WTC11 (cell line): Measurements from ENCODE around the gene GRPEL1. TPM values are rescaled to one million over a fixed set of nuclear protein-coding genes. Genes with fewer than 3 reads are reported as not detected.

Experiments used
- ATAC-seq: fragments of 200-7000 bp; cut with Tn5 transposase; 2 replicates; pipeline ENCODE4 v1.10.0; 2021; ENCODE audit warnings: mild to moderate bottlenecking, moderate library complexity
- CTCF ChIA-PET: fragments of 300-600 bp; sonication (Branson Sonifier 250); formaldehyde crosslinking; loops from one replicate; lab custom pipeline; 2021; ENCODE audit warnings: antibody characterized with exemption; lab: Charles Lee
- POLR2A ChIA-PET: fragments of 350-600 bp; sonication (Branson Sonifier 250); formaldehyde crosslinking; loops from one replicate; lab custom pipeline; 2021; ENCODE audit warnings: antibody characterized with exemption; lab: Charles Lee
- DNase-seq: peaks from one replicate; pipeline ENCODE4 v3.0.0; 2021; ENCODE audit warnings: low spot score
- H3K27ac Mint-ChIP-seq: 2 replicates; pipeline ENCODE4 v1.8.0; 2021; ENCODE audit warnings: mixed read lengths
- H3K27me3 Mint-ChIP-seq: 2 replicates; pipeline ENCODE4 v1.8.0; 2021; ENCODE audit warnings: low read depth, mild to moderate bottlenecking, moderate library complexity, mixed read lengths
- H3K36me3 Mint-ChIP-seq: 2 replicates; pipeline ENCODE4 v1.8.0; 2021; ENCODE audit warnings: mixed read lengths
- H3K4me1 Mint-ChIP-seq: 2 replicates; pipeline ENCODE4 v1.8.0; 2022; ENCODE audit warnings: mixed read lengths
- H3K4me3 Mint-ChIP-seq: 2 replicates; pipeline ENCODE4 v1.8.0; 2021; ENCODE audit warnings: mild to moderate bottlenecking, moderate library complexity, mixed read lengths
- H3K9me3 Mint-ChIP-seq: 2 replicates; pipeline ENCODE4 v1.8.0; 2021; ENCODE audit warnings: mixed read lengths
- ATF2 ChIP-seq: sonication (generic); formaldehyde crosslinking; IDR thresholded peaks from 2 replicates; pipeline ENCODE4 v1.8.1; 2022; ENCODE audit warnings: low read depth, missing genetic modification reagents, borderline replicate concordance
- CBFB ChIP-seq: sonication (generic); formaldehyde crosslinking; IDR thresholded peaks from 2 replicates; pipeline ENCODE4 v1.8.1; 2022; ENCODE audit warnings: mild to moderate bottlenecking, low read depth, missing genetic modification reagents
- CREB1 ChIP-seq: sonication (generic); formaldehyde crosslinking; IDR thresholded peaks from 2 replicates; pipeline ENCODE4 v1.8.0; 2023; ENCODE audit warnings: mild to moderate bottlenecking, missing genetic modification reagents
- CTCF ChIP-seq: fragments of 200-600 bp; IDR thresholded peaks from 2 replicates; pipeline ENCODE4 v1.8.0; 2022; ENCODE audit warnings: antibody characterized with exemption
- EMX1 ChIP-seq: fragments of 250-450 bp; sonication (Bioruptor Pico); IDR thresholded peaks from 2 replicates; pipeline ENCODE4 v1.8.0; 2021; ENCODE audit warnings: mild to moderate bottlenecking
- ETV6 ChIP-seq: sonication (generic); formaldehyde crosslinking; IDR thresholded peaks from 2 replicates; pipeline ENCODE4 v1.8.1; 2022; ENCODE audit warnings: mild to moderate bottlenecking, missing genetic modification reagents
- FOXK1 ChIP-seq: sonication (generic); formaldehyde crosslinking; IDR thresholded peaks from 2 replicates; pipeline ENCODE4 v1.8.0; 2022; ENCODE audit warnings: mild to moderate bottlenecking, moderate library complexity, missing genetic modification reagents
- FOXP1 ChIP-seq: sonication (generic); formaldehyde crosslinking; IDR thresholded peaks from 2 replicates; pipeline ENCODE4 v1.8.0; 2022; ENCODE audit warnings: missing genetic modification reagents, mild to moderate bottlenecking, moderate library complexity, borderline replicate concordance
- IRF1 ChIP-seq: sonication (generic); formaldehyde crosslinking; IDR thresholded peaks from 2 replicates; pipeline ENCODE4 v1.8.0; 2023; ENCODE audit warnings: missing genetic modification reagents
- IRF2 ChIP-seq: sonication (generic); formaldehyde crosslinking; IDR thresholded peaks from 2 replicates; pipeline ENCODE4 v1.8.0; 2022; ENCODE audit warnings: low read depth, missing genetic modification reagents, borderline replicate concordance
- MXD4 ChIP-seq: fragments of 250-450 bp; sonication (Bioruptor Pico); IDR thresholded peaks from 2 replicates; pipeline ENCODE4 v1.8.0; 2021; ENCODE audit warnings: mild to moderate bottlenecking, moderate library complexity, borderline replicate concordance
- NR1H2 ChIP-seq: sonication (generic); formaldehyde crosslinking; IDR thresholded peaks from 2 replicates; pipeline ENCODE4 v1.9.0; 2021; ENCODE audit warnings: mild to moderate bottlenecking, moderate library complexity, missing genetic modification reagents
- NR3C1 ChIP-seq: sonication (generic); formaldehyde crosslinking; conservative IDR thresholded peaks from 2 replicates; pipeline ENCODE4 v1.8.1; 2023; ENCODE audit warnings: low read depth, mild to moderate bottlenecking, missing genetic modification reagents
- SMAD3 ChIP-seq: sonication (generic); formaldehyde crosslinking; IDR thresholded peaks from 2 replicates; pipeline ENCODE4 v1.8.0; 2022; ENCODE audit warnings: missing genetic modification reagents, mild to moderate bottlenecking, borderline replicate concordance
- SOX15 ChIP-seq: fragments of 250-450 bp; sonication (Bioruptor Pico); IDR thresholded peaks from 2 replicates; pipeline ENCODE4 v1.9.0; 2021; ENCODE audit warnings: mild to moderate bottlenecking
- TEAD4 ChIP-seq: sonication (generic); formaldehyde crosslinking; IDR thresholded peaks from 2 replicates; pipeline ENCODE4 v1.8.0; 2022; ENCODE audit warnings: mild to moderate bottlenecking, missing genetic modification reagents
- USF1 ChIP-seq: sonication (generic); formaldehyde crosslinking; IDR thresholded peaks from 2 replicates; pipeline ENCODE4 v1.8.0; 2022; ENCODE audit warnings: mild to moderate bottlenecking, missing genetic modification reagents
- ZNF138 ChIP-seq: sonication (generic); formaldehyde crosslinking; conservative IDR thresholded peaks from 2 replicates; pipeline ENCODE4 v1.8.1; 2022; ENCODE audit warnings: mild to moderate bottlenecking, moderate library complexity, missing genetic modification reagents
- ZNF219 ChIP-seq: sonication (generic); formaldehyde crosslinking; IDR thresholded peaks from 2 replicates; pipeline ENCODE4 v1.8.0; 2023; ENCODE audit warnings: missing genetic modification reagents, mild to moderate bottlenecking, borderline replicate concordance
- ZNF263 ChIP-seq: sonication (generic); formaldehyde crosslinking; IDR thresholded peaks from 2 replicates; pipeline ENCODE4 v1.8.1; 2022; ENCODE audit warnings: low read depth, mild to moderate bottlenecking, moderate library complexity, missing genetic modification reagents
- ZNF416 ChIP-seq: fragments of 250-450 bp; sonication (Bioruptor Pico); IDR thresholded peaks from 2 replicates; pipeline ENCODE4 v1.9.0; 2021; ENCODE audit warnings: mild to moderate bottlenecking, inconsistent platforms
- ZNF423 ChIP-seq: fragments of 250-450 bp; sonication (Bioruptor Pico); IDR thresholded peaks from 2 replicates; pipeline ENCODE4 v2.1.2; 2022; ENCODE audit warnings: mild to moderate bottlenecking, moderate library complexity
- ZNF671 ChIP-seq: fragments of 250-450 bp; sonication (Bioruptor Pico); IDR thresholded peaks from 2 replicates; pipeline ENCODE4 v1.8.0; 2021; ENCODE audit warnings: mild to moderate bottlenecking
- total RNA-seq: library from RNA; stranded (reverse); gene quantifications from 3 replicates; pipeline ENCODE4 v1.2.3, GENCODE V29; 2021
- TF ChIP-seq, protein P1 (sequence below): sonication (generic); formaldehyde crosslinking; IDR thresholded peaks from 2 replicates; pipeline ENCODE4 v1.8.0; 2023; ENCODE audit warnings: mild to moderate bottlenecking, missing genetic modification reagents
- TF ChIP-seq, protein P2 (sequence below): sonication (generic); formaldehyde crosslinking; IDR thresholded peaks from 2 replicates; pipeline ENCODE4 v1.8.1; 2023; ENCODE audit warnings: mild to moderate bottlenecking, missing genetic modification reagents

GRPEL1 gene
- total RNA-seq, 1 experiment from 2014 or later = 50.0 TPM

GRCh38 chr4:7016512-7016911 is 51.4 kb downstream of the GRPEL1 start:
- H3K4me3 Mint-ChIP-seq = no peak overlapping the region
- CTCF ChIA-PET = interaction anchor here (0.8 to 1.5 kb wide), 2 partner anchors 26 to 107 kb away, joined by 3 read pairs; partner anchors contain the start of genes TADA2B and TBC1D14
- no peak for DNase-seq
- peaks cover 55% of the 10 kb centered on the region for H3K36me3 Mint-ChIP-seq
- H3K27me3 Mint-ChIP-seq = no peaks in the 10 kb centered on the region
- H3K4me1 Mint-ChIP-seq = peaks cover 14% of the 10 kb centered on the region
- H3K9me3 Mint-ChIP-seq = no peaks in the 10 kb centered on the region
- no peak overlapping the region for H3K27ac Mint-ChIP-seq
- POLR2A ChIA-PET = interaction anchor here (1.4 kb wide), 1 partner anchor 8 kb away, joined by 3 read pairs; no protein-coding TSS in a partner anchor
- no peak for TF ChIP-seq CBFB (CRISPR knock-in tag)
- TF ChIP-seq CREB1 = no peak
- TF ChIP-seq, protein P1, sequence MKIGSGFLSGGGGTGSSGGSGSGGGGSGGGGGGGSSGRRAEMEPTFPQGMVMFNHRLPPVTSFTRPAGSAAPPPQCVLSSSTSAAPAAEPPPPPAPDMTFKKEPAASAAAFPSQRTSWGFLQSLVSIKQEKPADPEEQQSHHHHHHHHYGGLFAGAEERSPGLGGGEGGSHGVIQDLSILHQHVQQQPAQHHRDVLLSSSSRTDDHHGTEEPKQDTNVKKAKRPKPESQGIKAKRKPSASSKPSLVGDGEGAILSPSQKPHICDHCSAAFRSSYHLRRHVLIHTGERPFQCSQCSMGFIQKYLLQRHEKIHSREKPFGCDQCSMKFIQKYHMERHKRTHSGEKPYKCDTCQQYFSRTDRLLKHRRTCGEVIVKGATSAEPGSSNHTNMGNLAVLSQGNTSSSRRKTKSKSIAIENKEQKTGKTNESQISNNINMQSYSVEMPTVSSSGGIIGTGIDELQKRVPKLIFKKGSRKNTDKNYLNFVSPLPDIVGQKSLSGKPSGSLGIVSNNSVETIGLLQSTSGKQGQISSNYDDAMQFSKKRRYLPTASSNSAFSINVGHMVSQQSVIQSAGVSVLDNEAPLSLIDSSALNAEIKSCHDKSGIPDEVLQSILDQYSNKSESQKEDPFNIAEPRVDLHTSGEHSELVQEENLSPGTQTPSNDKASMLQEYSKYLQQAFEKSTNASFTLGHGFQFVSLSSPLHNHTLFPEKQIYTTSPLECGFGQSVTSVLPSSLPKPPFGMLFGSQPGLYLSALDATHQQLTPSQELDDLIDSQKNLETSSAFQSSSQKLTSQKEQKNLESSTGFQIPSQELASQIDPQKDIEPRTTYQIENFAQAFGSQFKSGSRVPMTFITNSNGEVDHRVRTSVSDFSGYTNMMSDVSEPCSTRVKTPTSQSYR (CRISPR knock-in tag) = no peak
- TF ChIP-seq, protein P2, sequence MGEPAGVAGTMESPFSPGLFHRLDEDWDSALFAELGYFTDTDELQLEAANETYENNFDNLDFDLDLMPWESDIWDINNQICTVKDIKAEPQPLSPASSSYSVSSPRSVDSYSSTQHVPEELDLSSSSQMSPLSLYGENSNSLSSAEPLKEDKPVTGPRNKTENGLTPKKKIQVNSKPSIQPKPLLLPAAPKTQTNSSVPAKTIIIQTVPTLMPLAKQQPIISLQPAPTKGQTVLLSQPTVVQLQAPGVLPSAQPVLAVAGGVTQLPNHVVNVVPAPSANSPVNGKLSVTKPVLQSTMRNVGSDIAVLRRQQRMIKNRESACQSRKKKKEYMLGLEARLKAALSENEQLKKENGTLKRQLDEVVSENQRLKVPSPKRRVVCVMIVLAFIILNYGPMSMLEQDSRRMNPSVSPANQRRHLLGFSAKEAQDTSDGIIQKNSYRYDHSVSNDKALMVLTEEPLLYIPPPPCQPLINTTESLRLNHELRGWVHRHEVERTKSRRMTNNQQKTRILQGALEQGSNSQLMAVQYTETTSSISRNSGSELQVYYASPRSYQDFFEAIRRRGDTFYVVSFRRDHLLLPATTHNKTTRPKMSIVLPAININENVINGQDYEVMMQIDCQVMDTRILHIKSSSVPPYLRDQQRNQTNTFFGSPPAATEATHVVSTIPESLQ (CRISPR knock-in tag) = no peak
- TF ChIP-seq ETV6 (CRISPR knock-in tag) = no peak
- no peak for TF ChIP-seq ZNF423
- TF ChIP-seq IRF2 = no peak
- TF ChIP-seq NR3C1 (CRISPR knock-in tag) = no peak
- TF ChIP-seq ZNF219 (CRISPR knock-in tag) = no peak
- TF ChIP-seq ZNF263 (CRISPR knock-in tag) = no peak
- no peak for ATAC-seq

- ATAC-seq = no peak
- Mint-ChIP-seq H3K4me1 (peaks cover 14% of the 10 kb centered on the region), H3K27ac (no peak overlapping the region), H3K9me3 (no peaks in the 10 kb centered on the region), H3K36me3 (peaks cover 59% of the 10 kb centered on the region), H3K27me3 (no peaks in the 10 kb centered on the region)
- CTCF ChIA-PET = interaction anchor here (0.8 kb wide), 1 partner anchor 27 kb away, joined by 3 read pairs; the partner anchor contains the start of gene TADA2B
- POLR2A ChIA-PET = interaction anchor here (1.4 kb wide), 1 partner anchor 8 kb away, joined by 3 read pairs; no protein-coding TSS in a partner anchor
- TF ChIP-seq CREB1 (no peak), SOX15 (CRISPR knock-in tag) (no peak), CBFB (CRISPR knock-in tag) (no peak), FOXP1 (CRISPR knock-in tag) (no peak), ZNF416 (CRISPR knock-in tag) (no peak), IRF1 (no peak), SMAD3 (CRISPR knock-in tag) (no peak), NR1H2 (CRISPR knock-in tag) (no peak), ZNF138 (CRISPR knock-in tag) (no peak), ATF2 (no peak), CTCF (no peak), MXD4 (CRISPR knock-in tag) (no peak), TEAD4 (CRISPR knock-in tag) (no peak), EMX1 (CRISPR knock-in tag) (no peak), FOXK1 (no peak), ZNF671 (CRISPR knock-in tag) (no peak), USF1 (no peak)
- TF ChIP-seq, all 79 proteins: peak for 0
- no peak overlapping the region for H3K4me3 Mint-ChIP-seq
- DNase-seq = no peak
Observed at GRCh38 chr4:7016086-7016485, 51.8 kb downstream of the GRPEL1 start.
